Measurements from ENCODE around the gene TPCN1.

TPCN1 gene

GRCh38 chr12:113246478-113247122 lies 25.3 kb downstream of the TPCN1 start:
- no peak overlapping the region for H3K4me3 ChIP-seq (replicated peaks; ENCODE audit: low read depth, low read length)
- TF ChIP-seq, protein P1, sequence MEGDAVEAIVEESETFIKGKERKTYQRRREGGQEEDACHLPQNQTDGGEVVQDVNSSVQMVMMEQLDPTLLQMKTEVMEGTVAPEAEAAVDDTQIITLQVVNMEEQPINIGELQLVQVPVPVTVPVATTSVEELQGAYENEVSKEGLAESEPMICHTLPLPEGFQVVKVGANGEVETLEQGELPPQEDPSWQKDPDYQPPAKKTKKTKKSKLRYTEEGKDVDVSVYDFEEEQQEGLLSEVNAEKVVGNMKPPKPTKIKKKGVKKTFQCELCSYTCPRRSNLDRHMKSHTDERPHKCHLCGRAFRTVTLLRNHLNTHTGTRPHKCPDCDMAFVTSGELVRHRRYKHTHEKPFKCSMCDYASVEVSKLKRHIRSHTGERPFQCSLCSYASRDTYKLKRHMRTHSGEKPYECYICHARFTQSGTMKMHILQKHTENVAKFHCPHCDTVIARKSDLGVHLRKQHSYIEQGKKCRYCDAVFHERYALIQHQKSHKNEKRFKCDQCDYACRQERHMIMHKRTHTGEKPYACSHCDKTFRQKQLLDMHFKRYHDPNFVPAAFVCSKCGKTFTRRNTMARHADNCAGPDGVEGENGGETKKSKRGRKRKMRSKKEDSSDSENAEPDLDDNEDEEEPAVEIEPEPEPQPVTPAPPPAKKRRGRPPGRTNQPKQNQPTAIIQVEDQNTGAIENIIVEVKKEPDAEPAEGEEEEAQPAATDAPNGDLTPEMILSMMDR (IDR thresholded peaks at IDR 0.05; ENCODE audit: low read length, missing control alignments), result no peak
- DNase-seq (ENCODE audit: low read depth), result no peak

GRCh38 chr12:113247123-113248050 lies 26.1 kb downstream of the TPCN1 start:
- TF ChIP-seq, protein P1 (IDR thresholded peaks at IDR 0.05; ENCODE audit: low read length, missing control alignments), result no peak
- H3K4me3 ChIP-seq (replicated peaks; ENCODE audit: low read depth, low read length), result no peak overlapping the region
- no peak for DNase-seq (ENCODE audit: low read depth)

DNA sequence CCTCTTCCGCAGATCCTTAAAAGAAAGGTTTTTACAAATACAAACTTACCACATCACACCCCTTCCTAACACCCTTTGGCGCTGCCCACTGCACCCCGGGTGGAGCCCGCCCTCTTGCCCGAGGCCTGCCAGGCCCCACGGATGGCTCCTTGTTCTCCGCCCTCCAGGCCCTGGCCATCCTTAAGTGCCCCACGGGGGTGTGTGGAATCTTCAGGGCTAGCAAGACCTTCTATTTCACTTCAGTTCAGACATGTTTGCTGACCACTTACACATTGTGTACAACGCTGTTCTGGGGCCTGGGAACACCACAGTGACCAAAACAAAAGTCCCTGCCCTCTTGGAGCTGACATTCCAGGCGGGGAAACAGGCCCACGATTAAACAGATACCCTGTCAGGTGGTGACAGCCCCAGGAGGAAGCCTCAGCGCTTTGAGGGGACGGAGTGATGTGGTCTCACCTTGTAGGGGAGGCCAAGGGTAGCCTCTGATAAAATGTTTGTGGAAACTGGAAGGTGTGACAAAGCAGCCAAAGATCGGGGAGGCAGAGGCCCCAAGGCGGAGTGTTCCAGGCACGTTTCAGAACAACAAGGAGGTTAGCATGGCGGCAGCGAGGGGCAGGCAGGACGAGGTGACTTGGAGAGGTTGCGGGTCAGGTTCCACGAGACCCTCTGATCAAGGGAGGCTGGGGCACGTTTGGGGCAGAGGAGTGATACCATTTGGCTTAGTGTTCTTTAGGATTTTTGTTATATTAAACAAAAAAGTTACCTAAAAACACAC lies 27.0 kb downstream of the TPCN1 start:
- no peak for DNase-seq (ENCODE audit: low read depth)
- TF ChIP-seq, protein P1 (IDR thresholded peaks at IDR 0.05; ENCODE audit: low read length, missing control alignments), result no peak
- no peak overlapping the region for H3K4me3 ChIP-seq (replicated peaks; ENCODE audit: low read depth, low read length)

DNA sequence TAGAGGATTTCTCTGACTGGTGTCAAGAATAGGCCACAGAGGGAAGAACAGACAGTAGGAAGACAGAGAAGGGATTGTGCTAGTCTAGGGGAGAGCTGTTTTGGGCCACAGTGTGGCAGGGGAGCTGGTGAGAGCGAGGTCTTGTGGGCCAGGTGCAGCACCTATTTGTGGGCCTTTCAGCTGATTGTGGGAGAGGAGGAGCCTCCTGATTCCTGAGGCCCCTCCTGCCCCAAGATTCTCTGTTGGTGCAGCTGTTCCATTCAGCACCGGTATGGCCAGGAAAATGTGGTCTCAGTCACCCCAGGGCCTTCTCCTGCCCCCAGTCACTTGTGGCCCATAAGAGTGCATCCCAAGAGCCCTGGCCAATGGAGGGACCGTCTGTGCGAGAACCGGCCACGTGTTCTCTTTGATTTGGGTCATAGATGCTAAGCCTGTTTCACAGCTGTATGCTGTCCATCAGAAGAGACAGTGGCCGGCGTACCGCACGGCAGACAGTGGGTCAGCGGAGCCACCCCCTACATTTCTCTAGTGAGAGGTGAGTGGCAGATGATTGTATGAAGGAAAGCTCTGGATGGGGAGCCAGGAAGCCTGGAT lies 27.7 kb downstream of the TPCN1 start:
- TF ChIP-seq, protein P1 (IDR thresholded peaks at IDR 0.05; ENCODE audit: low read length, missing control alignments), result no peak
- no peak for DNase-seq (ENCODE audit: low read depth)
- H3K4me3 ChIP-seq (replicated peaks; ENCODE audit: low read depth, low read length), result no peak overlapping the region

GRCh38 chr12:113249546-113249945 lies 28.3 kb downstream of the TPCN1 start:
- H3K4me3 ChIP-seq (replicated peaks; ENCODE audit: low read depth, low read length), result no peak overlapping the region
- no peak for DNase-seq (ENCODE audit: low read depth)
- TF ChIP-seq, protein P1 (IDR thresholded peaks at IDR 0.05; ENCODE audit: low read length, missing control alignments), result no peak

DNA sequence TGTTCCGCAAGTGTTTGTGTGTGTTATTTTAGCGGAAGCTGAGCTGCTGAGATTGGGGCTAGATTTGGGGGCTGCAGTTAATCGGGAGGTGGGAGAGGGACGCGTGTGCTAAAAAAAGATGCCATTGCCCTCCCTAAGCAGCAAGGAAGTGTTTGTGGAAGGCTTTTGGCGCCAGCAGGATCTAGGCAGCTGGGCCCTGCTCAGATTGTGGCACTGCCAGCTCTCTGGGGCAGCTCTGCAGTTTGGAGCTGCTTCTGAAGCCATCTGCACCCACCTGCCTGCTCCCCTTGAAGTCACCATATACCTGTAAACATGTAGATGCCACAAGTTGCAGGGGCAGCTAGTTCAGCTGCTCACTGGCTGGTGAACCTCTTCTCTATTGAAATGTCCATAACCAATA lies 28.8 kb downstream of the TPCN1 start:
- H3K4me3 ChIP-seq (replicated peaks; ENCODE audit: low read depth, low read length), result no peak overlapping the region
- TF ChIP-seq, protein P1 (IDR thresholded peaks at IDR 0.05; ENCODE audit: low read length, missing control alignments), result no peak
- DNase-seq (ENCODE audit: low read depth), result no peak
